K562 (cell line): ENCODE measurements around the gene TCIRG1. TPM values are rescaled to one million over a fixed set of nuclear protein-coding genes. Genes with fewer than 3 reads are reported as not detected.

Experiments
- C11orf30 ChIP-seq: fragments of 450-650 bp; IDR thresholded peaks from 2 replicates; pipeline ENCODE4 v1.6.1; 2016; ENCODE audit warnings: low read depth, mild to moderate bottlenecking
- CAMTA2 ChIP-seq: fragments of 250-450 bp; sonication (Bioruptor Pico); conservative IDR thresholded peaks from 2 replicates; pipeline ENCODE4 v1.5.1; 2022
- COPS2 ChIP-seq: fragments of 450-650 bp; conservative IDR thresholded peaks from 2 replicates; pipeline ENCODE4 v1.6.1; 2016; ENCODE audit warnings: mild to moderate bottlenecking, moderate library complexity
- FOSL1 ChIP-seq: fragments of 200-800 bp; sonication (Bioruptor generic); conservative IDR thresholded peaks from 2 replicates; pipeline ENCODE4 v1.6.1; 2016; ENCODE audit warnings: missing genetic modification characterization, missing compliant biosample characterization
- FOXA1 ChIP-seq: fragments of 450-650 bp; IDR thresholded peaks from 2 replicates; pipeline ENCODE4 v1.6.1; 2016; ENCODE audit warnings: mild to moderate bottlenecking, borderline replicate concordance
- KDM4B ChIP-seq, 2 experiments: fragments of 450-650 bp in 1 of 2; sonication (generic) in 1 of 2; IDR thresholded peaks; 2 replicates each; pipeline ENCODE4 v1.6.1; 2016 to 2017; ENCODE audit warnings: borderline replicate concordance in 2 of 2, antibody characterized with exemption in 1 of 2, low read depth in 1 of 2, mild to moderate bottlenecking in 1 of 2
- KLF10 ChIP-seq: fragments of 250-450 bp; sonication (Bioruptor Pico); IDR thresholded peaks from 2 replicates; pipeline ENCODE4 v1.6.1; 2021; ENCODE audit warnings: matching md5 sums
- NFXL1 ChIP-seq: fragments of 450-650 bp; formaldehyde crosslinking; IDR thresholded peaks from 2 replicates; pipeline ENCODE4 v1.4.0; 2021; ENCODE audit warnings: mild to moderate bottlenecking
- POLR2A ChIP-seq: fragments of 450-650 bp; conservative IDR thresholded peaks from 2 replicates; pipeline ENCODE4 v1.6.1; 2016
- POLR2AphosphoS2 ChIP-seq: IDR thresholded peaks from 2 replicates; pipeline ENCODE4 v1.6.1; 2012; ENCODE audit warnings: low read length, improper control_type of control experiment
- SAFB2 ChIP-seq: fragments of 200-400 bp; formaldehyde crosslinking; IDR thresholded peaks from 2 replicates; pipeline ENCODE4 v1.6.1; 2018; ENCODE audit warnings: borderline replicate concordance, low read length, low read depth, moderate library complexity; ENCODE audit not compliant: severe bottlenecking
- SFPQ ChIP-seq: fragments of 200-400 bp; formaldehyde crosslinking; IDR thresholded peaks from 2 replicates; pipeline ENCODE4 v1.6.1; 2017; ENCODE audit warnings: mild to moderate bottlenecking, low read depth, low read length, moderate library complexity
- SREBF1 ChIP-seq: fragments of 150-350 bp; IDR thresholded peaks from 2 replicates; pipeline ENCODE4 v1.6.1; 2014; ENCODE audit warnings: antibody characterized with exemption, low read depth, low read length, borderline replicate concordance
- SUPT5H ChIP-seq: fragments of 450-650 bp; IDR thresholded peaks from 2 replicates; pipeline ENCODE4 v1.6.1; 2016
- YY1 ChIP-seq, 3 experiments: IDR thresholded peaks; 2 replicates each; pipeline ENCODE4 v1.6.1; 2011; ENCODE audit warnings: low read length in 2 of 3, mild to moderate bottlenecking in 2 of 3, moderate library complexity in 2 of 3, borderline replicate concordance in 1 of 3, control low read depth in 1 of 3, low read depth in 1 of 3; ENCODE audit not compliant: insufficient read depth in 3 of 3, insufficient replicate concordance in 2 of 3, control insufficient read depth in 1 of 3, insufficient read length in 1 of 3; ENCODE audit errors: extremely low read depth in 1 of 3
- ZNF134 ChIP-seq: fragments of 250-450 bp; sonication (Bioruptor Pico); conservative IDR thresholded peaks from 2 replicates; pipeline ENCODE4 v1.4.0; 2020
- ZNF232 ChIP-seq: sonication (generic); formaldehyde crosslinking; IDR thresholded peaks from 2 replicates; pipeline ENCODE4 v1.8.0; 2022; ENCODE audit warnings: mild to moderate bottlenecking, missing genetic modification reagents
- ZNF3 ChIP-seq: fragments of 250-450 bp; sonication (Bioruptor Pico); IDR thresholded peaks from 2 replicates; pipeline ENCODE4 v1.5.0; 2021; ENCODE audit warnings: mild to moderate bottlenecking, moderate library complexity
- ZNF764 ChIP-seq: fragments of 250-450 bp; sonication (Bioruptor Pico); IDR thresholded peaks from 2 replicates; pipeline ENCODE4 v1.4.0; 2020; ENCODE audit warnings: low read depth, mild to moderate bottlenecking, moderate library complexity
- ZNF830 ChIP-seq: fragments of 250-450 bp; sonication (Bioruptor Pico); IDR thresholded peaks from 2 replicates; pipeline ENCODE4 v1.5.0; 2021; ENCODE audit warnings: mild to moderate bottlenecking
- polyA plus RNA-seq, 8 experiments: library from polyadenylated mRNA; depleted of rRNA in 4 of 8; stranded (reverse) in 5 of 8; unstranded in 3 of 8; fragments of >200 nt; fragmentation: Nextera tagmentation in 2 of 8; fragmentation: Illumina TruSeq in 1 of 8; extraction: Ambion mirVana in 2 of 8; extraction: Trizol in 1 of 8; gene quantifications; 2 replicates each; pipeline versions ENCODE4 v1.2.1 to v1.2.3, GENCODE V29; 2011 to 2014; ENCODE audit warnings: inconsistent platforms in 1 of 8, missing spikeins in 1 of 8
- total RNA-seq, 7 experiments: library from RNA; depleted of rRNA in 6 of 7; stranded (reverse); fragments of >200 nt in 6 of 7; fragmentation: Illumina TruSeq in 2 of 7; extraction: Trizol in 2 of 7; gene quantifications; 2 replicates each; pipeline versions ENCODE4 v1.2.1 to v1.2.3, GENCODE V29; 2011 to 2021; ENCODE audit warnings: low replicate concordance in 1 of 7
- TF ChIP-seq, protein P1 (sequence below): fragments of 450-650 bp; formaldehyde crosslinking; IDR thresholded peaks from 2 replicates; pipeline ENCODE4 v1.4.0; 2020; ENCODE audit warnings: mild to moderate bottlenecking, moderate library complexity
- TF ChIP-seq, protein P2 (sequence below): fragments of 450-650 bp; formaldehyde crosslinking; IDR thresholded peaks from 2 replicates; pipeline ENCODE4 v1.4.0; 2022; ENCODE audit warnings: missing genetic modification characterization
- TF ChIP-seq, protein P3 (sequence below): sonication (generic); formaldehyde crosslinking; IDR thresholded peaks from 2 replicates; pipeline ENCODE4 v1.8.0; 2022; ENCODE audit warnings: missing genetic modification reagents, mild to moderate bottlenecking, borderline replicate concordance

TCIRG1 gene
- total and polyA plus RNA-seq, 9 of the 15 experiments (the other 6 are each of a cell fraction or from before 2014, with no cell fraction given) = 0.49 to 143 (median 24.4) TPM

GRCh38 chr11:68030318-68031143 is 8.3 kb upstream of the TCIRG1 start, which contains the start of gene NDUFS8 (continued):
- TF ChIP-seq SFPQ (no peak), CAMTA2 (CRISPR knock-in tag) (no peak), ZNF764 (CRISPR knock-in tag) (no peak), KDM4B (IDR thresholded peaks at IDR 0.05; ENCODE audit: borderline replicate concordance in 2 of 2, low read depth in 1 of 2) (no peak), SUPT5H (peak; percentile 89), C11orf30 (peak; percentile 70), NFXL1 (no peak), POLR2A (peak; percentile 92), YY1 (IDR thresholded peaks at IDR 0.05; ENCODE audit: borderline replicate concordance in 1 of 3, control insufficient read depth in 1 of 3, extremely low read depth in 1 of 3, insufficient read depth in 3 of 3, insufficient read length in 1 of 3, insufficient replicate concordance in 2 of 3, low read depth in 1 of 3, low read length in 2 of 3) (peak; percentile 65 to 96 (median 94)), ZNF3 (no peak), SAFB2 (no peak), ZNF830 (CRISPR knock-in tag) (no peak), FOXA1 (no peak), POLR2AphosphoS2 (no peak), ZNF134 (CRISPR knock-in tag) (no peak), ZNF232 (CRISPR knock-in tag) (peak; percentile 68; the same call in 1 of the 2 replicates), FOSL1 (tag) (no peak), KLF10 (no peak), SREBF1 (no peak), COPS2 (no peak)
- TF ChIP-seq, protein P1, sequence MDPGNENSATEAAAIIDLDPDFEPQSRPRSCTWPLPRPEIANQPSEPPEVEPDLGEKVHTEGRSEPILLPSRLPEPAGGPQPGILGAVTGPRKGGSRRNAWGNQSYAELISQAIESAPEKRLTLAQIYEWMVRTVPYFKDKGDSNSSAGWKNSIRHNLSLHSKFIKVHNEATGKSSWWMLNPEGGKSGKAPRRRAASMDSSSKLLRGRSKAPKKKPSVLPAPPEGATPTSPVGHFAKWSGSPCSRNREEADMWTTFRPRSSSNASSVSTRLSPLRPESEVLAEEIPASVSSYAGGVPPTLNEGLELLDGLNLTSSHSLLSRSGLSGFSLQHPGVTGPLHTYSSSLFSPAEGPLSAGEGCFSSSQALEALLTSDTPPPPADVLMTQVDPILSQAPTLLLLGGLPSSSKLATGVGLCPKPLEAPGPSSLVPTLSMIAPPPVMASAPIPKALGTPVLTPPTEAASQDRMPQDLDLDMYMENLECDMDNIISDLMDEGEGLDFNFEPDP (CRISPR knock-in tag) = no peak
- TF ChIP-seq, protein P2, sequence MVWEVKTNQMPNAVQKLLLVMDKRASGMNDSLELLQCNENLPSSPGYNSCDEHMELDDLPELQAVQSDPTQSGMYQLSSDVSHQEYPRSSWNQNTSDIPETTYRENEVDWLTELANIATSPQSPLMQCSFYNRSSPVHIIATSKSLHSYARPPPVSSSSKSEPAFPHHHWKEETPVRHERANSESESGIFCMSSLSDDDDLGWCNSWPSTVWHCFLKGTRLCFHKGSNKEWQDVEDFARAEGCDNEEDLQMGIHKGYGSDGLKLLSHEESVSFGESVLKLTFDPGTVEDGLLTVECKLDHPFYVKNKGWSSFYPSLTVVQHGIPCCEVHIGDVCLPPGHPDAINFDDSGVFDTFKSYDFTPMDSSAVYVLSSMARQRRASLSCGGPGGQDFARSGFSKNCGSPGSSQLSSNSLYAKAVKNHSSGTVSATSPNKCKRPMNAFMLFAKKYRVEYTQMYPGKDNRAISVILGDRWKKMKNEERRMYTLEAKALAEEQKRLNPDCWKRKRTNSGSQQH (CRISPR knock-in tag) = 0 out of 2 replicates have a peak, but pooled peaks have one; percentile 27
- TF ChIP-seq, protein P3, sequence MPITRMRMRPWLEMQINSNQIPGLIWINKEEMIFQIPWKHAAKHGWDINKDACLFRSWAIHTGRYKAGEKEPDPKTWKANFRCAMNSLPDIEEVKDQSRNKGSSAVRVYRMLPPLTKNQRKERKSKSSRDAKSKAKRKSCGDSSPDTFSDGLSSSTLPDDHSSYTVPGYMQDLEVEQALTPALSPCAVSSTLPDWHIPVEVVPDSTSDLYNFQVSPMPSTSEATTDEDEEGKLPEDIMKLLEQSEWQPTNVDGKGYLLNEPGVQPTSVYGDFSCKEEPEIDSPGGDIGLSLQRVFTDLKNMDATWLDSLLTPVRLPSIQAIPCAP (CRISPR knock-in tag) = no peak
